ENCODE measurements around the gene KRTAP5-5.

The KRTAP5-5 gene

DNA sequence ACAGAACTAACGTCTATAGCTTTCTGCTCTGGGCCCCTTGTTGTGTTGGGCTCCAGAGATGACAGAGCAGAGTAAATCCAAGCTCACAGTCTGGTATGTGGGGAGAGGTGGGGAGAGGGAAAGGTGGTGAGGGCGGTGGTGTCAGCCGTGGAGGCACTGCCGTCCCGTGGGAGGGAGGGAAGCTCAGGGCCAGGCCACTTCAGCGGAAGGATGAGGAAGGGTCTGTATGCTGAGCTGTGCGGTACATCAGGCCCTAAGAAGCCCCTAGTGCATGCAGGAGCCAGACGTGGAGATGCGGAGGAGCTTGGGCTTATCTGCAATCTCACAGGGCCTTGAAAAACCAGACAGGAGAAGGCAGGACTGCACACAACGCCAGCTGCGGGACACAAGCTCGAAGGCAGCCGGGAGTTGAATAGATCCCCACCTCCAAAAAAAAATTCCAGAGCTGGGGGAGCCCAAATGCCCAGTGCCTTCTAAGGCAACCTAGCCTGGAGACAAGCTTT is 1.5 kb downstream of the KRTAP5-5 start:
- H3K79me2 ChIP-seq (ENCODE audit: control insufficient read depth, insufficient read depth, low read length, unreplicated experiment) = no peaks in the 10 kb centered on the region
- H3K36me3 ChIP-seq (ENCODE audit: insufficient read depth, low read length) = no peaks in the 10 kb centered on the region
- H2AFZ ChIP-seq (ENCODE audit: low read length, unreplicated experiment) = no peak overlapping the region
- no peak overlapping the region for H3K4me3 ChIP-seq (ENCODE audit: low read depth, low read length)
- H3K4me1 ChIP-seq (ENCODE audit: control insufficient read depth, insufficient read depth, low read length, unreplicated experiment) = no peaks in the 10 kb centered on the region
- no peak overlapping the region for H3K27ac ChIP-seq (ENCODE audit: low read depth, low read length)
- peaks cover 81% of the 10 kb centered on the region for H3K27me3 ChIP-seq (ENCODE audit: insufficient read depth, low read length)

DNA sequence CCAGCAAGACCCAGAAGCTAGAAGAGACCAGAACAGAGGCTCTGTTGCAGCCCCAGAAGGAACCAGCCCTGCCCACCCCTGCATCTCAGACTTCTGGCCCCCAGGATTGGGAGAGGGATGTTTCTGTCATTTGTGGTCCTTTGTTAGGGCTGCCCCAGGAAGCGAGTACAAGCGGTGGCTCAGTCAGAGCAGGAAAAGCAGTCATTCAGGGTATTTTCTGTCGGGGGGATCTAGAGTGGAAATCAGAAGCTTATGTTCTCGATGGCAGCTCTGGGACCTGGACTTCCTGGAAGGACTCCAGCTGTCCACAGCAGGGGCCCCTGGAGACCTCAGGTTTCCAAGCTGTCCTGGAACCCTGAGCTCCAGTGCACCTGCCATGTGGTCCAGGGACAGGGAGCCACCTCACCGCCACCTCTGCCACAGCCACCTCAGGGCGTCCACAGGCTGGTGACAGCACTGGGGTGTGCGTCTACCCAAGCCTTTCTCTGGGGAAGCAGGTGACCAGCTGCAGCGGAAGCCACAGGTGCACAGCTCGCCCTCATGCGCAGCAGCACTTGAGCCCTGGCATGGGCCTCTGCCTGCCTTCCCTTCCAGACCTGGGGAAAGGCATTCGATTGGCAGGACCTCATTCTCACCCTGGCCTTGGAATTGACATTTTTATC is 2.6 kb downstream of the KRTAP5-5 start:
- Histone ChIP-seq H3K27me3 (ENCODE audit: insufficient read depth, low read length) (peaks cover 76% of the 10 kb centered on the region), H3K36me3 (ENCODE audit: insufficient read depth, low read length) (no peaks in the 10 kb centered on the region), H3K4me1 (ENCODE audit: control insufficient read depth, insufficient read depth, low read length, unreplicated experiment) (no peaks in the 10 kb centered on the region), H2AFZ (ENCODE audit: low read length, unreplicated experiment) (no peak overlapping the region), H3K79me2 (ENCODE audit: control insufficient read depth, insufficient read depth, low read length, unreplicated experiment) (no peaks in the 10 kb centered on the region), H3K27ac (ENCODE audit: low read depth, low read length) (no peak overlapping the region), H3K4me3 (ENCODE audit: low read depth, low read length) (no peak overlapping the region)

DNA sequence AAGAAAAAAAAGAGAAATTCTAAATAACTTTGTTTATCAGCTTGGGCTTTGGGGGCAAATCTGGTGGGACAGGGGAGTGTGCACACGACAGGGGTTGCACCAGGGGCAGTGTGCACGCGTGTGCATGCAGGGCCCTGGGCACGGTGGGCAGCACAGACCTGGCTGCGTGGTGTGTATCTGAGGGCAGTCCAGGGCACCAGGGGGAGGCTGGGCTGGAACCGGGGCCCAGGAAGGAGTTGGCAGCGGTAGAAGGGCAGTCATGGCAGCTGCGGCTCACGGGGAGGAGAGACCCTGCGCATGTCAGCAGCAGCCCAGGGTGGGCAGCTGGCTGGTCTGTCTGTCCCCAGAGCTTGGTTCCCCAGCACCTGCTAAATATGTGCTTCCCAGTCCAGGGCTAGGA is 4.3 kb downstream of the KRTAP5-5 start:
- H3K79me2 ChIP-seq (ENCODE audit: control insufficient read depth, insufficient read depth, low read length, unreplicated experiment) = no peaks in the 10 kb centered on the region
- H3K27me3 ChIP-seq (ENCODE audit: insufficient read depth, low read length) = peaks cover 69% of the 10 kb centered on the region
- H2AFZ ChIP-seq (ENCODE audit: low read length, unreplicated experiment) = no peak overlapping the region
- H3K4me3 ChIP-seq (ENCODE audit: low read depth, low read length) = no peak overlapping the region
- H3K4me1 ChIP-seq (ENCODE audit: control insufficient read depth, insufficient read depth, low read length, unreplicated experiment) = no peaks in the 10 kb centered on the region
- no peak overlapping the region for H3K27ac ChIP-seq (ENCODE audit: low read depth, low read length)
- no peaks in the 10 kb centered on the region for H3K36me3 ChIP-seq (ENCODE audit: insufficient read depth, low read length)

DNA sequence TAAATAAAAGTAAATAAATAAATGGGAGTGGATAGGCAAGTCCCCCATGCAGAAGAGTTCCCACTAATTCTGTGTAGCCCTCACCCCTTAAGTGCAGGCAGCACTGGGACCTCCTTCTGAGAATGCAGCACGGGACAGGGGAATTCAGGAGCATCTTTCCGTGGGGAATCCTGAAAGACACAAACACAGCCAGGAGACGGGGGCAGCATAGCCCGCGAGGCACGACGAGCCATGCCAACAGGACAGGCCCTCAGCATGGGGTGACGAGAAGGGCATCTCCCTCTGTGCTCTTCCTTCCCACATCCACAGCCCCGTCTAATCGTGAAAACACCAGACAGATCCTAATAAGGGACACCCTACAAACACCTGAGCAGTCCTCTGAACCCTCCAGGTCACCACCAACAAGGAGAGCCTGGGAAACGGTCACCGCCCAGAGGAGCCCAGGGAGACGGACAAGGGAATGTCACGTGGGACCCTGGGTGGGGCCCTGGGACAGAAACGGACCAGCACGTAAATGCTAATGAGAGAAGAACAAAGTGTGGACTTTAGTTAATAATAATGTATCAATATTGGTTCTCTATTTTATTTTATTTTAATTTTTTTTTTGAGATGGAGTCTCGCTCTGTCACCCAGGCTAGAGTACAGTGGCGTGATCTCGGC is 6.8 kb downstream of the KRTAP5-5 start:
- no peaks in the 10 kb centered on the region for H3K4me1 ChIP-seq (ENCODE audit: control insufficient read depth, insufficient read depth, low read length, unreplicated experiment)
- no peaks in the 10 kb centered on the region for H3K79me2 ChIP-seq (ENCODE audit: control insufficient read depth, insufficient read depth, low read length, unreplicated experiment)
- H3K27me3 ChIP-seq (ENCODE audit: insufficient read depth, low read length) = peaks cover 62% of the 10 kb centered on the region

DNA sequence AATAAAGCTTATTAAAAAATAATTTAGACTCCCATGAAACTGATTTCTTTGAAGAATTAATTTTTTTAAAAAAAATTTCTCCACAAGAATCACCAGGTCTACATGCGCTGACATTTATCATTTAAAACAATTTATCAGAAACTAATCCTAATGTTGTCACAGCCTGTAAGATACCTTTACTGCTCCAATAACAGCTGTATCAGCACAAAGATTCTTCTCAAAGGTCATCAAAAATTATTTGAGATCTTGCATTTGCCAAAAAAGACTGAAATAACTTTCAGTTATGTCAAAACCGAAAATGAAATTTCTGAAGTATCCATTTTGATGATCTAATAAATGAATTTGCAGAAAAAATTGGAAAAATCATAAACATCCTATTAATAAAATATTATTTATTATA is 8.1 kb downstream of the KRTAP5-5 start:
- H3K4me1 ChIP-seq (ENCODE audit: control insufficient read depth, insufficient read depth, low read length, unreplicated experiment) = no peaks in the 10 kb centered on the region
- peaks cover 50% of the 10 kb centered on the region for H3K27me3 ChIP-seq (ENCODE audit: insufficient read depth, low read length)
- no peaks in the 10 kb centered on the region for H3K36me3 ChIP-seq (ENCODE audit: insufficient read depth, low read length)
- H3K79me2 ChIP-seq (ENCODE audit: control insufficient read depth, insufficient read depth, low read length, unreplicated experiment) = no peaks in the 10 kb centered on the region
- no peak overlapping the region for H3K4me3 ChIP-seq (ENCODE audit: low read depth, low read length)
- no peak overlapping the region for H2AFZ ChIP-seq (ENCODE audit: low read length, unreplicated experiment)
- no peak overlapping the region for H3K27ac ChIP-seq (ENCODE audit: low read depth, low read length)

More for the DNA sequence above, 6.8 kb downstream of the KRTAP5-5 start:
- Histone ChIP-seq H3K27ac (ENCODE audit: low read depth, low read length) (no peak overlapping the region), H3K4me3 (ENCODE audit: low read depth, low read length) (no peak overlapping the region), H3K36me3 (ENCODE audit: insufficient read depth, low read length) (no peaks in the 10 kb centered on the region), H2AFZ (ENCODE audit: low read length, unreplicated experiment) (no peak overlapping the region)

DNA sequence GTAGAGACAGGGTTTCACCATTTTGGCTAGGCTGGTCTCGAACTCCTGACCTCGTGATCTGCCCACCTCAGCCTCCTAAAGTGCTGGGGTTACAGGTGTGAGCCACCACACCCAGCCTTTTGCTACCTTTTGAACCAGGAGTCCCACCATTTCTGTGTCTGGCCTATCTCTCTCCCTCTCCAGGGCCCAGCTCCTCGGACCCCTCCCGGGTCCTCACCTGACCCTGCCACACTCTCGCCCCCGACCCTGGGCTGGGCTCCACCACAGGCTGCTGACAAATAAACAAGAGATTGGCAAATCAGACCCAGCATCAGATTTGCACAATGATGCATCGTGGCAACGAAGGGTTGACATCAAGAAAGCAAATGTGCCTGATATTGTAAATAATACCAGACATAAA is 8.8 kb downstream of the KRTAP5-5 start:
- Histone ChIP-seq H3K79me2 (ENCODE audit: control insufficient read depth, insufficient read depth, low read length, unreplicated experiment) (no peaks in the 10 kb centered on the region), H2AFZ (ENCODE audit: low read length, unreplicated experiment) (no peak overlapping the region), H3K27me3 (ENCODE audit: insufficient read depth, low read length) (peaks cover 46% of the 10 kb centered on the region), H3K4me3 (ENCODE audit: low read depth, low read length) (no peak overlapping the region), H3K4me1 (ENCODE audit: control insufficient read depth, insufficient read depth, low read length, unreplicated experiment) (no peaks in the 10 kb centered on the region), H3K36me3 (ENCODE audit: insufficient read depth, low read length) (no peaks in the 10 kb centered on the region), H3K27ac (ENCODE audit: low read depth, low read length) (no peak overlapping the region)

DNA sequence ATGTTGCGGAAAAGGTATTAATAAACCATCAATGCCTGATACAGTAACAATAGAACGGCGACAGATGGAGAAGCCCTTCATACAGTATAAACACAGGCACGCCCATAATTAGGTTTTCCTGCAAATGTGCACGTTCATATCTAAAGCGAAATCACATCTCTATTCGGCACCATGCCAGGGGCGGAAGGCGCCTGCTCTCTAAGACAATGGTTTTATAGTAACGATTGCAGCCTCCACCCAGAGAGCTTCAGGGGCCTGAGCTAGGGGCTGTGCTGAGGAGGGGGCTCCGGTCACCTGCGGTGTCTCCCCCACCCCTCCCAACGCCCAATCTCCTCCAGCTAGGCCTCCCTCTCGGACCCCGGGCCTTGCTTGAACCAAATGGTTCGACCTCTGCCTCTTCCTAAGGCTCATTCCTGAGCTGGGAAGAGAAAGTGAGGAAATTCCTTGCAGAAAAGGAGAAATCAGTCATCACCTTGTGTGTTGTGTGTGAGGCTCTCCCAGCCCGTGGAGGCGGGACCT is 9.6 kb downstream of the KRTAP5-5 start:
- Histone ChIP-seq H3K79me2 (ENCODE audit: control insufficient read depth, insufficient read depth, low read length, unreplicated experiment) (no peaks in the 10 kb centered on the region), H3K4me3 (ENCODE audit: low read depth, low read length) (no peak overlapping the region), H3K27ac (ENCODE audit: low read depth, low read length) (no peak overlapping the region), H3K4me1 (ENCODE audit: control insufficient read depth, insufficient read depth, low read length, unreplicated experiment) (no peaks in the 10 kb centered on the region), H3K27me3 (ENCODE audit: insufficient read depth, low read length) (peaks cover 39% of the 10 kb centered on the region), H2AFZ (ENCODE audit: low read length, unreplicated experiment) (no peak overlapping the region), H3K36me3 (ENCODE audit: insufficient read depth, low read length) (no peaks in the 10 kb centered on the region)

DNA sequence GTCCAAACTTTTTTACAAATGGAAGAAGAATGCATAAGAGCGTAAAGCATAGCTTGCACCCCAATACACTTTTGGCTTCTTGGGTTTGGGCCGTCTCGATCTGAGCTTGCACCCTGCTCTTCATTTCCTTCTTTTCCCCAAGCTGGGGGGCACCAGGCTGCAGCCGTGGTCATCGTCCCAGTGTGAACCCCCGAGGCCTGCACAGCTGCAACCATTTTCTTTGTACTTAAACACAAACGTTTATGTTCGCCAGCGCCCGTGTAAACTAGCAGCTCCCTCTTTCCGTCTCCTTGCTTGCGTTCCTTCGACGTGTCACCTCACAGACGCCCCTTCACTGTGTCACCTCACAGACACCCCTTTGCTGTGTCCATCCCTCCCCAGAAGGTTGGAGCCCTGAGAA is 10.1 kb downstream of the KRTAP5-5 start:
- Histone ChIP-seq H3K79me2 (ENCODE audit: control insufficient read depth, insufficient read depth, low read length, unreplicated experiment) (no peaks in the 10 kb centered on the region), H3K27me3 (ENCODE audit: insufficient read depth, low read length) (peaks cover 35% of the 10 kb centered on the region), H2AFZ (ENCODE audit: low read length, unreplicated experiment) (no peak overlapping the region), H3K36me3 (ENCODE audit: insufficient read depth, low read length) (no peaks in the 10 kb centered on the region), H3K27ac (ENCODE audit: low read depth, low read length) (no peak overlapping the region), H3K4me3 (ENCODE audit: low read depth, low read length) (no peak overlapping the region), H3K4me1 (ENCODE audit: control insufficient read depth, insufficient read depth, low read length, unreplicated experiment) (no peaks in the 10 kb centered on the region)

DNA sequence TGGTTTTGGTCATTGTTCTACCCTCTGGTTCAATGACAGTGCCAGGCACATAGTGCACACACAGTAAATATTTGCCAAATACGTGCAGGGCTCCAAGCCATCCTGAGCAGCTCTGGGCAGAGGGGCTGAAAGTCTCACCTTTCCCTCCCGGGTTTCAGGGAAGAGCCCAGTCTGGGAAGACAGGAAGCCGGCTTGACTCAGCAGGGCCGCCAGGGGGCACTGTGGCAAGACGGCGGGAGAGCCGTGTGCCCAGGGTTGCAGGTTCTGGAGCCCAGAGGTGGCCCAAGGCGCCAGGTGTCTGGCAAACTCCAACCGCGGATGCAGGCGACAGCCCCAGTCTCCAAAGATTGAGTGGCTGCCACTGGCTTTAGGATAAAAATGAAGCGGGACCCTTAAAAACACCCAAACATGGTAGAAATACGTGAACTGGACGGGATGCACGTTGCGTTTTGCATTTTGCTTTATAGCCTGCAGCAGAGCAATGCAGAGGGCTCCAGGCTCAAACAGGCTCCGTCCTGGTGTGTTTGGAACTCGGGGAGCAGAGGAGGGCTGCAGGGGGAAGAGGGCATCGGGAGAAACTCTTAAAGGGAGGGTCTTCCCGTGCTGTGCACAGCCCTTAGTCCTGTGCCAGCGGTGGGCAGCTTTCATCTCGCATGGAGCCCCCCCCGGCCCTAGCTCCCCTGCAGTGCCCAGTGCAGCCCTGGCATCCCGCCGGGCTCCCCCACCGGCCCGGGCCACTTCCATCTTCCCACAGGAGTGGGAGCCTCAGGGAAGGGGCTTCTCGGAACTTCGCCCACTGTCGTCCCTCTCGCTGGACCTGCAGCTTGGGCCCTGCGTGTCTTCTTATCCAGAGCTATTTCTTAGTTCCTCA is 10.7 kb downstream of the KRTAP5-5 start:
- Histone ChIP-seq H3K27me3 (ENCODE audit: insufficient read depth, low read length) (peaks cover 36% of the 10 kb centered on the region), H3K4me1 (ENCODE audit: control insufficient read depth, insufficient read depth, low read length, unreplicated experiment) (no peaks in the 10 kb centered on the region), H3K79me2 (ENCODE audit: control insufficient read depth, insufficient read depth, low read length, unreplicated experiment) (no peaks in the 10 kb centered on the region), H3K27ac (ENCODE audit: low read depth, low read length) (no peak overlapping the region), H2AFZ (ENCODE audit: low read length, unreplicated experiment) (no peak overlapping the region), H3K36me3 (ENCODE audit: insufficient read depth, low read length) (no peaks in the 10 kb centered on the region), H3K4me3 (ENCODE audit: low read depth, low read length) (no peak overlapping the region)

DNA sequence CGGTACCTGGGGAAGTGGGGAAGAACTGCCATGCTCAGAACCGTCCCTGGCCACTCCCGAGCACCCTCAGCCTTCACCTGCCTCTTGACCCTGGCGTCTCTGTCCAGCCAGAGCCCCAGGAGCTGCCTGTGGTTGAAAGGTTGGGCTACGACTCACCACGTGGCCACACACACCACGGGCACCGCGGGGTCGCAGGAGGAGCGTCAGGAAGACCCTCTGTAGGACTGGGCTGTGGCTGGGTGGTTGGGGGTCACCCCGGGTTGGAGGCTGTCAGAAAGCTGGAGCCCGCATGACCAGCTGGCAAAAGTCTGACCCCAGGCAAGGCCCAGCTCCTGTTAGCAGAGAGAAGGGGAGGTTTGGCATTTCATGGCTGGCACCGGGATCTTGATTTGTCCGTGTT is 11.5 kb downstream of the KRTAP5-5 start:
- H3K27me3 ChIP-seq (ENCODE audit: insufficient read depth, low read length) = peaks cover 28% of the 10 kb centered on the region
- H3K4me3 ChIP-seq (ENCODE audit: low read depth, low read length) = no peak overlapping the region
- H3K36me3 ChIP-seq (ENCODE audit: insufficient read depth, low read length) = no peaks in the 10 kb centered on the region
- H3K79me2 ChIP-seq (ENCODE audit: control insufficient read depth, insufficient read depth, low read length, unreplicated experiment) = no peaks in the 10 kb centered on the region
- no peak overlapping the region for H2AFZ ChIP-seq (ENCODE audit: low read length, unreplicated experiment)
- H3K4me1 ChIP-seq (ENCODE audit: control insufficient read depth, insufficient read depth, low read length, unreplicated experiment) = no peaks in the 10 kb centered on the region
- no peak overlapping the region for H3K27ac ChIP-seq (ENCODE audit: low read depth, low read length)
